SK-N-SH (cell line): Measurements from ENCODE around the gene DSCAM. TPM values are rescaled to one million over a fixed set of nuclear protein-coding genes. Genes with fewer than 3 reads are reported as not detected.

Experiments used
- CTCF ChIA-PET: fragments of 300-600, 350-600 bp; formaldehyde crosslinking; extraction: SDS; loops from one replicate; lab custom pipeline; 2021; lab: Yijun Ruan, JAX
- POLR2A ChIA-PET: fragments of 350-600 bp; sonication (Branson Sonifier 250); formaldehyde crosslinking; extraction: SDS; loops from one replicate; lab custom pipeline; 2020; ENCODE audit warnings: antibody characterized with exemption, inconsistent platforms; lab: Yijun Ruan, JAX
- DNase-seq: peaks from one replicate; pipeline ENCODE4 v3.0.0; 2012
- H2AFZ ChIP-seq: fragments of 200-600 bp; sonication (generic); 2 replicates; pipeline ENCODE4 v1.8.1; 2016; ENCODE audit warnings: antibody characterized with exemption, mild to moderate bottlenecking, low read depth
- H3F3A ChIP-seq: fragments of 200-600 bp; sonication (generic); replicated peaks from 2 replicates; pipeline ENCODE3; 2016; ENCODE audit warnings: antibody characterized with exemption, mild to moderate bottlenecking; ENCODE audit not compliant: insufficient read depth
- H3K27ac ChIP-seq, 2 experiments: fragments of 200-500 bp in 1 of 2; fragments of 200-600 bp in 1 of 2; sonication (Bioruptor generic) in 1 of 2; sonication (generic), shearing (Covaris generic) in 1 of 2; 2 replicates each; pipeline versions ENCODE4 v1.5.1 to v1.6.1; 2014 to 2016; ENCODE audit warnings: low read depth in 2 of 2, inconsistent platforms in 1 of 2, low read length in 1 of 2, mild to moderate bottlenecking in 1 of 2, mixed read lengths in 1 of 2
- H3K27me3 ChIP-seq: fragments of 200-600 bp; sonication (generic), shearing (Covaris generic); 2 replicates; pipeline ENCODE4 v1.6.1; 2016; ENCODE audit warnings: mixed run types; ENCODE audit not compliant: insufficient read depth
- H3K36me3 ChIP-seq, 2 experiments: fragments of 200-500 bp in 1 of 2; fragments of 200-600 bp in 1 of 2; sonication (Bioruptor generic) in 1 of 2; sonication (generic) in 1 of 2; replicated peaks in 1 of 2; 2 replicates each; pipeline versions ENCODE3 to v1.5.1; 2014 to 2016; ENCODE audit warnings: low read length in 1 of 2, mild to moderate bottlenecking in 1 of 2; ENCODE audit not compliant: insufficient read depth in 2 of 2, control insufficient read depth in 1 of 2
- H3K4me1 ChIP-seq, 2 experiments: fragments of 200-500 bp in 1 of 2; fragments of 200-600 bp in 1 of 2; sonication (Bioruptor generic) in 1 of 2; sonication (generic), shearing (Covaris generic) in 1 of 2; 2 replicates each; pipeline versions ENCODE4 v1.5.1 to v1.6.1; 2014 to 2016; ENCODE audit warnings: low read depth in 1 of 2, low read length in 1 of 2, mixed run types in 1 of 2; ENCODE audit not compliant: insufficient read depth in 2 of 2, control insufficient read depth in 1 of 2
- H3K4me2 ChIP-seq: fragments of 200-600 bp; sonication (generic), shearing (Covaris generic); 2 replicates; pipeline ENCODE4 v1.6.1; 2017; ENCODE audit warnings: mixed run types
- H3K4me3 ChIP-seq, 2 experiments: fragments of 200-500 bp in 1 of 2; fragments of 200-600 bp in 1 of 2; sonication (Bioruptor generic) in 1 of 2; sonication (generic), shearing (Covaris generic) in 1 of 2; 2 replicates each; pipeline versions ENCODE4 v1.5.1 to v1.8.1; 2014 to 2016; ENCODE audit warnings: low read depth in 2 of 2, inconsistent platforms in 1 of 2, low read length in 1 of 2, mild to moderate bottlenecking in 1 of 2, mixed read lengths in 1 of 2, moderate library complexity in 1 of 2
- H3K79me2 ChIP-seq: fragments of 200-600 bp; sonication (generic); 2 replicates; pipeline ENCODE4 v1.8.1; 2017; ENCODE audit warnings: mild to moderate bottlenecking; ENCODE audit not compliant: insufficient read depth
- H3K9ac ChIP-seq: fragments of 200-600 bp; sonication (generic); 2 replicates; pipeline ENCODE4 v1.6.1; 2017; ENCODE audit warnings: mixed run types
- H3K9me2 ChIP-seq: fragments of 200-600 bp; sonication (generic); 2 replicates; pipeline ENCODE4 v1.6.1; 2017; ENCODE audit warnings: mixed run types
- H3K9me3 ChIP-seq: fragments of 200-600 bp; sonication (generic); 2 replicates; pipeline ENCODE4 v1.6.1; 2017; ENCODE audit warnings: mixed run types, mild to moderate bottlenecking, moderate library complexity
- H4K20me1 ChIP-seq: fragments of 200-600 bp; sonication (generic); 2 replicates; pipeline ENCODE4 v1.6.1; 2017; ENCODE audit warnings: mild to moderate bottlenecking, mixed run types; ENCODE audit not compliant: insufficient read depth
- CHD2 ChIP-seq: fragments of 150-350 bp; IDR thresholded peaks from 2 replicates; pipeline ENCODE4 v1.6.1; 2018; ENCODE audit warnings: low read length; ENCODE audit not compliant: partially characterized antibody
- CTCF ChIP-seq: fragments of 200-600 bp; sonication (generic); IDR thresholded peaks from 2 replicates; pipeline ENCODE4 v1.6.1; 2017; ENCODE audit warnings: antibody characterized with exemption, mild to moderate bottlenecking, moderate library complexity
- FOXM1 ChIP-seq: IDR thresholded peaks from 2 replicates; pipeline ENCODE4 v1.4.0; 2012; ENCODE audit warnings: low read depth, mild to moderate bottlenecking
- GATA2 ChIP-seq: sonication (generic); formaldehyde crosslinking; IDR thresholded peaks from 2 replicates; pipeline ENCODE4 v1.5.0; 2020; ENCODE audit warnings: mild to moderate bottlenecking, missing genetic modification reagents
- MXI1 ChIP-seq: IDR thresholded peaks from 2 replicates; pipeline ENCODE4 v1.6.1; 2012; ENCODE audit warnings: mild to moderate bottlenecking, low read depth, low read length, improper control_type of control experiment
- NFIC ChIP-seq: IDR thresholded peaks from 2 replicates; pipeline ENCODE4 v1.4.0; 2012; ENCODE audit warnings: borderline replicate concordance
- POLR2AphosphoS5 ChIP-seq: IDR thresholded peaks from 2 replicates; pipeline ENCODE4 v1.6.1; 2012; ENCODE audit warnings: low read depth, low read length
- RAD21 ChIP-seq: IDR thresholded peaks from 2 replicates; pipeline ENCODE4 v1.6.1; 2012; ENCODE audit warnings: mild to moderate bottlenecking, low read length
- REST ChIP-seq: IDR thresholded peaks from 2 replicates; pipeline ENCODE4 v1.6.1; 2012; ENCODE audit warnings: mild to moderate bottlenecking, low read depth, low read length, moderate library complexity
- RFX5 ChIP-seq: IDR thresholded peaks from 2 replicates; pipeline ENCODE4 v1.6.1; 2012; ENCODE audit warnings: mild to moderate bottlenecking, improper control_type of control experiment, low read length
- RXRA ChIP-seq: IDR thresholded peaks from 2 replicates; pipeline ENCODE4 v1.4.0; 2012; ENCODE audit warnings: low read depth, mild to moderate bottlenecking, borderline replicate concordance
- SMC3 ChIP-seq: IDR thresholded peaks from 2 replicates; pipeline ENCODE4 v1.6.1; 2012; ENCODE audit warnings: low read depth, low read length, improper control_type of control experiment
- USF1 ChIP-seq: IDR thresholded peaks from 2 replicates; pipeline ENCODE4 v1.4.0; 2012; ENCODE audit warnings: low read depth, borderline replicate concordance
- YY1 ChIP-seq: IDR thresholded peaks from 2 replicates; pipeline ENCODE4 v1.4.0; 2012; ENCODE audit warnings: low read depth, mild to moderate bottlenecking
- ZBTB33 ChIP-seq: IDR thresholded peaks from 2 replicates; pipeline ENCODE4 v1.4.0; 2012; ENCODE audit warnings: low read depth, borderline replicate concordance
- WGBS: methylation state at CpG from one replicate; pipeline ENCODE4 v1.1.6; 2017; ENCODE audit warnings: low lambda C conversion rate; 5-methylcytosine and 5-hydroxymethylcytosine counted together
- polyA plus RNA-seq, 3 experiments: library from polyadenylated mRNA; depleted of rRNA; stranded (reverse); fragments of >200 nt; gene quantifications; 2 replicates each; pipeline ENCODE4 v1.2.3, GENCODE V29; 2012

Gene DSCAM
- polyA plus RNA-seq, 1 of the 3 experiments (the other 2 are of a cell fraction), result not detected

GRCh38 chr21:40633048-40633447, 213.9 kb downstream of the DSCAM start:
- no peak overlapping the region for H3K27ac ChIP-seq
- H3K9me3 ChIP-seq, result no peaks in the 10 kb centered on the region
- H3K4me3 ChIP-seq, result no peak overlapping the region
- H3K36me3 ChIP-seq, result no peaks in the 10 kb centered on the region
- no peak overlapping the region for H2AFZ ChIP-seq
- H4K20me1 ChIP-seq, result no peaks in the 10 kb centered on the region
- H3K4me2 ChIP-seq, result no peak overlapping the region
- POLR2A ChIA-PET, result no interaction called here
- TF ChIP-seq USF1 (no peak), RAD21 (no peak), POLR2AphosphoS5 (no peak), ZBTB33 (no peak), CTCF (no peak), MXI1 (no peak), REST (no peak), RFX5 (no peak), RXRA (no peak), FOXM1 (no peak), YY1 (no peak), CHD2 (no peak), GATA2 (CRISPR knock-in tag) (no peak), SMC3 (no peak), NFIC (no peak)
- TF ChIP-seq, all 33 proteins: peak for 0
- 29% methylated on average over 9 of the region's 9 CpGs for WGBS
- no peak for DNase-seq
- CTCF ChIA-PET, result no interaction called here
- Histone ChIP-seq H3K4me1 (peaks cover 0 to 3% of the 10 kb centered on the region in 2 experiments; a peak in 1 of 4 replicates), H3K9ac (no peak overlapping the region), H3K79me2 (no peaks in the 10 kb centered on the region), H3K9me2 (no peaks in the 10 kb centered on the region), H3K27me3 (no peaks in the 10 kb centered on the region), H3F3A (no peaks in the 10 kb centered on the region)
